PC-9 (cell line): Measurements from ENCODE around the gene INSYN2A. TPM values are rescaled to one million over a fixed set of nuclear protein-coding genes. Genes with fewer than 3 reads are reported as not detected.

Experiments used
- BruUV-seq: library from RNA; stranded (reverse); fragments of 400-500 nt; replicated peaks from 2 replicates; lab custom pipeline; 2021; lab: Mats Ljungman, UMichigan
- CTCF ChIA-PET: fragments of 300-600 bp; sonication (Branson Sonifier 250); formaldehyde crosslinking; loops from one replicate; lab custom pipeline; 2022; ENCODE audit warnings: antibody characterized with exemption; lab: Charles Lee
- POLR2A ChIA-PET: fragments of 300-600 bp; sonication (Branson Sonifier 250); formaldehyde crosslinking; loops from one replicate; lab custom pipeline; 2022; ENCODE audit warnings: antibody characterized with exemption; ENCODE audit not compliant: unreplicated experiment; lab: Charles Lee
- DNase-seq, 2 experiments: peaks; one replicate each; pipeline versions ENCODE4 v3.0.0 to v3.0.0-alpha.2; 2015 to 2022; ENCODE audit warnings: mixed read lengths in 1 of 2
- H2AFZ ChIP-seq: fragments of 200-600 bp; sonication (generic); 2 replicates; pipeline ENCODE4 v1.8.1; 2017; ENCODE audit warnings: antibody characterized with exemption
- H3F3A ChIP-seq: fragments of 200-600 bp; sonication (generic); 2 replicates; pipeline ENCODE4 v1.8.1; 2017; ENCODE audit warnings: antibody characterized with exemption, mild to moderate bottlenecking, low read depth; ENCODE audit not compliant: insufficient read depth
- H3K27ac ChIP-seq: fragments of 200-600 bp; sonication (generic); 2 replicates; pipeline ENCODE4 v1.6.1; 2016; ENCODE audit warnings: mixed run types
- H3K27me3 ChIP-seq: fragments of 200-600 bp; sonication (generic); 2 replicates; pipeline ENCODE4 v1.6.1; 2016; ENCODE audit warnings: low read depth, mixed run types; ENCODE audit not compliant: insufficient read depth
- H3K36me3 ChIP-seq: fragments of 200-600 bp; sonication (generic); 2 replicates; pipeline ENCODE4 v1.6.1; 2016; ENCODE audit warnings: low read depth, mixed run types
- H3K4me1 ChIP-seq: fragments of 200-600 bp; sonication (generic); replicated peaks from 2 replicates; pipeline ENCODE4 v1.6.1; 2016; ENCODE audit warnings: mixed run types; ENCODE audit not compliant: insufficient read depth
- H3K4me2 ChIP-seq: fragments of 200-600 bp; sonication (generic); 2 replicates; pipeline ENCODE4 v1.6.1; 2017; ENCODE audit warnings: mixed run types
- H3K4me3 ChIP-seq: fragments of 200-600 bp; sonication (generic); 2 replicates; pipeline ENCODE4 v1.6.1; 2016; ENCODE audit warnings: mixed run types
- H3K79me2 ChIP-seq: fragments of 200-600 bp; sonication (generic); 2 replicates; pipeline ENCODE4 v1.6.1; 2017; ENCODE audit warnings: low read depth, mixed run types
- H3K9me2 ChIP-seq: fragments of 200-600 bp; sonication (generic); 2 replicates; pipeline ENCODE4 v1.8.1; 2017; ENCODE audit warnings: mild to moderate bottlenecking; ENCODE audit not compliant: insufficient read depth
- H3K9me3 ChIP-seq: fragments of 200-600 bp; sonication (generic); 2 replicates; pipeline ENCODE4 v1.8.1; 2016; ENCODE audit warnings: low read depth; ENCODE audit not compliant: insufficient read depth
- H4K20me1 ChIP-seq: fragments of 200-600 bp; sonication (generic); 2 replicates; pipeline ENCODE4 v1.8.1; 2017; ENCODE audit not compliant: insufficient read depth
- EZH2 ChIP-seq: fragments of 200-600 bp; sonication (generic); IDR thresholded peaks from 2 replicates; pipeline ENCODE4 v1.8.0; 2017; ENCODE audit warnings: antibody characterized with exemption, low read depth
- intact Hi-C: fragments of 100-400 bp; cut with micrococcal nuclease; formaldehyde crosslinking; loops from one replicate; pipeline ENCODE4 v1.10.0; 2022; ENCODE audit not compliant: unreplicated experiment
- total RNA-seq: library from RNA; stranded (reverse); gene quantifications from 2 replicates; pipeline ENCODE4 v1.2.3, GENCODE V29; 2021
- TF ChIP-seq, protein P1 (sequence below): fragments of 200-600 bp; sonication (generic); conservative IDR thresholded peaks from 2 replicates; pipeline ENCODE4 v1.6.1; 2017; ENCODE audit warnings: mixed run types, antibody characterized with exemption, mild to moderate bottlenecking, moderate library complexity

The INSYN2A gene
- total RNA-seq, 1 experiment from 2014 or later, result not detected

DNA sequence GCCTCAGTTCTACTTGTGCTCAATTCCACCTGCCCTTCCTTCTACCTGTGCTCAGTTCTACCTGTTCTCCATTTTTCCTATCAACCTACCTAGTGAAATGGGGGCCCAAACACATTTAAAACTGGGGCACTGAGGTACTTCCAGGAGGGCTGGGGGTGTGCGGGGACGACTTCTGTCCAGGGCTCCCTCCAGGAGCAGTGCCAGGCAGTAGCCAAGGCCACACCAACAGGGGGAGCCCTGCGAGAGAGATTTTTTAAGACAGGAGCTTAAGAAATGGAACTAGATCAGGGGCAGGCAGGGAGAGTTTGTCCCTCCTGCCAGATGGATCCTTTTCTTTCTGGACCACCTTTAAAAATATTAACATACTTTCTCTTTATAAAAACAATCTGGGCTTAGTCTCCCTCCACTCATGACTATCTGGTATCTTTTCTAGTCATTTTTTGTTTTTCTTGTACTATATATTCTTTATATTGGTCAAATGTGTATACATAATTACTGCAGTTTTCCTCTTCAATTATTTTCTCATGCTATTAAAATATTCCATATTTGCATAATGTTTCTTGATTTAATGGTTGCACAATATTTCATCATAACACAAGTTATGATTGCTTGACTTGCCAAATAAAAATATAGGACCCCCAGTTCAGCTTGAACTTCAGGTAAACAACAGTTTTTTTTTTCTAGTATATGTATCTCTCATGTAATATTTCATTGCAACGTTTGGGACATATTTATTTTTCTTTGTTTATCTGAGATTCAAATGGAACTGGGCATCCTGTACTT, 47.3 kb upstream of the INSYN2A start:
- ChIA-PET CTCF (no interaction called here), POLR2A (no interaction called here)
- no peaks in the 10 kb centered on the region for H3K79me2 ChIP-seq
- intact Hi-C loops, result no loop called here
- no peak overlapping the region for H2AFZ ChIP-seq
- TF ChIP-seq, protein P1, sequence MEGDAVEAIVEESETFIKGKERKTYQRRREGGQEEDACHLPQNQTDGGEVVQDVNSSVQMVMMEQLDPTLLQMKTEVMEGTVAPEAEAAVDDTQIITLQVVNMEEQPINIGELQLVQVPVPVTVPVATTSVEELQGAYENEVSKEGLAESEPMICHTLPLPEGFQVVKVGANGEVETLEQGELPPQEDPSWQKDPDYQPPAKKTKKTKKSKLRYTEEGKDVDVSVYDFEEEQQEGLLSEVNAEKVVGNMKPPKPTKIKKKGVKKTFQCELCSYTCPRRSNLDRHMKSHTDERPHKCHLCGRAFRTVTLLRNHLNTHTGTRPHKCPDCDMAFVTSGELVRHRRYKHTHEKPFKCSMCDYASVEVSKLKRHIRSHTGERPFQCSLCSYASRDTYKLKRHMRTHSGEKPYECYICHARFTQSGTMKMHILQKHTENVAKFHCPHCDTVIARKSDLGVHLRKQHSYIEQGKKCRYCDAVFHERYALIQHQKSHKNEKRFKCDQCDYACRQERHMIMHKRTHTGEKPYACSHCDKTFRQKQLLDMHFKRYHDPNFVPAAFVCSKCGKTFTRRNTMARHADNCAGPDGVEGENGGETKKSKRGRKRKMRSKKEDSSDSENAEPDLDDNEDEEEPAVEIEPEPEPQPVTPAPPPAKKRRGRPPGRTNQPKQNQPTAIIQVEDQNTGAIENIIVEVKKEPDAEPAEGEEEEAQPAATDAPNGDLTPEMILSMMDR, result peak; percentile 50
- TF ChIP-seq EZH2, result no peak
- no peaks in the 10 kb centered on the region for H3K9me3 ChIP-seq
- H3K27me3 ChIP-seq, result no peaks in the 10 kb centered on the region
- no peaks in the 10 kb centered on the region for H3K9me2 ChIP-seq
- H3K36me3 ChIP-seq, result no peaks in the 10 kb centered on the region
- no peak overlapping the region for H3K4me3 ChIP-seq
- H3K4me2 ChIP-seq, result no peak overlapping the region
- no peak overlapping the region for H3K27ac ChIP-seq
- no peaks in the 10 kb centered on the region for H4K20me1 ChIP-seq
- H3K4me1 ChIP-seq, result no peaks in the 10 kb centered on the region
- peak in 1 of 2 experiments; percentile 1 for DNase-seq
- H3F3A ChIP-seq, result no peaks in the 10 kb centered on the region
- BruUV-seq, result no TSS peak

DNA sequence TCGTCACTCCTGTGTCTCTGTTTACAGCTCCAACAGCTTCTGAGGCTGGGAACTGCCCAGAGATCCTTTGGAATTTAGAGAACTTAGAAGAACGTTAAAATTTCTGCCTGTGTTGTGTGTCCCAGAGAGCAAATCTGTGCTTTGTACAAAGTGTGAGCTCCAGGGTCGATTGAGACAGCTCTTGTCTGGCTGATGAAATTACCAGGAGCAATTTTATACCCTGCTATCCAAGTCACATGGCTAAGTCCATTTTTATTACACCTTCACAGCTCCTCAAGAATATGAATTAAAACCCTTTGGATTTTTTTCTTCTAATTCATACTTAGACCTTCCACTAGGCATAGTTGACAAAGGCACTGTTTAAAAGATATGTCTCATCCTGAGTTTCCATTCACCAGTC, 46.5 kb upstream of the INSYN2A start:
- H3K27me3 ChIP-seq, result no peaks in the 10 kb centered on the region
- H3K9me2 ChIP-seq, result no peaks in the 10 kb centered on the region
- H3K4me3 ChIP-seq, result no peak overlapping the region
- TF ChIP-seq, protein P1, result no peak
- TF ChIP-seq EZH2, result no peak
- H4K20me1 ChIP-seq, result no peaks in the 10 kb centered on the region
- no peaks in the 10 kb centered on the region for H3K36me3 ChIP-seq
- H3K4me1 ChIP-seq, result no peaks in the 10 kb centered on the region
- no peak for DNase-seq
- no peak overlapping the region for H2AFZ ChIP-seq
- BruUV-seq, result no TSS peak
- H3K27ac ChIP-seq, result no peak overlapping the region
- intact Hi-C loops, result no loop called here
- H3F3A ChIP-seq, result no peaks in the 10 kb centered on the region
- H3K4me2 ChIP-seq, result no peak overlapping the region
- no peaks in the 10 kb centered on the region for H3K79me2 ChIP-seq
- H3K9me3 ChIP-seq, result no peaks in the 10 kb centered on the region
- ChIA-PET CTCF (no interaction called here), POLR2A (no interaction called here)

DNA sequence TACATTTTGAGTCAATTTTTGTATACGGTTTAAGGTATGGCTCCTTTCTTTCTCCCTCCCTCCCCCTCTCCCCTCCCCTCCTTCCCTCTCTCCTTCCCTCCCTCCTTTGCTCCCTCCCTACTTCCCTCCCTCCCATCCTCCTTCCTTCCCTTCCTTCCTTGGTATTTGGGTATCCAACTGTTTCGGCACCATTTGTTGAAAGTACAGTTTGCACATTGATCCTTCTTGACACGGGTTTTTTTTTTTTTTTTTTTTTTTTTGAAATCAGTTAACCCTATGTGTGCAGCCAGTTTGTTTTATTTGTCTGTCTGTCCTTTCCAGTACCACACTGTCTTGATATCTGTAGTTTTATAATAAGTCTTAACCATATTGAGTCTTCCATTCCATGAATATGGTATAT, 39.9 kb upstream of the INSYN2A start:
- H4K20me1 ChIP-seq, result no peaks in the 10 kb centered on the region
- TF ChIP-seq, protein P1, result no peak
- H3K4me3 ChIP-seq, result no peak overlapping the region
- POLR2A ChIA-PET, result no interaction called here
- H2AFZ ChIP-seq, result no peak overlapping the region
- H3K9me3 ChIP-seq, result no peaks in the 10 kb centered on the region
- H3K79me2 ChIP-seq, result no peaks in the 10 kb centered on the region
- no TSS peak for BruUV-seq
- intact Hi-C loops, result no loop called here
- DNase-seq, result no peak
- no peaks in the 10 kb centered on the region for H3K27me3 ChIP-seq
- no peaks in the 10 kb centered on the region for H3K9me2 ChIP-seq
- H3K27ac ChIP-seq, result no peak overlapping the region
- H3K4me2 ChIP-seq, result no peak overlapping the region
- H3K36me3 ChIP-seq, result no peaks in the 10 kb centered on the region
- CTCF ChIA-PET, result no interaction called here
- H3F3A ChIP-seq, result no peaks in the 10 kb centered on the region
- H3K4me1 ChIP-seq, result no peaks in the 10 kb centered on the region
